IMR-90 (cell line): ENCODE measurements around the gene PPIL4. TPM values are rescaled to one million over a fixed set of nuclear protein-coding genes. Genes with fewer than 3 reads are reported as not detected.

Source experiments
- ATAC-seq: fragments of 200-7000 bp; cut with Tn5 transposase; 2 replicates; pipeline ENCODE4 v1.9.1; 2020; ENCODE audit warnings: low read depth, mild to moderate bottlenecking, moderate library complexity
- BruUV-seq: library from RNA; stranded (reverse); fragments of 400-500 nt; replicated peaks from 2 replicates; lab custom pipeline; 2021; lab: Mats Ljungman, UMichigan
- CTCF ChIA-PET: fragments of 300-600 bp; formaldehyde crosslinking; extraction: SDS; loops from one replicate; lab custom pipeline; 2021; ENCODE audit warnings: antibody characterized with exemption; lab: Yijun Ruan, JAX
- POLR2A ChIA-PET: fragments of 300-600 bp; sonication (Branson Sonifier 250); formaldehyde crosslinking; loops from one replicate; lab custom pipeline; 2022; ENCODE audit warnings: antibody characterized with exemption; ENCODE audit not compliant: unreplicated experiment; lab: Charles Lee
- DNase-seq: peaks from one replicate; pipeline ENCODE4 v3.0.0; 2013
- H2AFZ ChIP-seq: replicated peaks from 2 replicates; pipeline ENCODE3; 2013; ENCODE audit warnings: low read length, mild to moderate bottlenecking; ENCODE audit not compliant: poor library complexity
- H2AK5ac ChIP-seq: 2 replicates; pipeline ENCODE4 v1.6.1; 2013; ENCODE audit warnings: low read depth, low read length, inconsistent platforms
- H2AK9ac ChIP-seq: replicated peaks from 2 replicates; pipeline ENCODE3; 2013; ENCODE audit warnings: mild to moderate bottlenecking, low read depth, low read length, moderate library complexity; ENCODE audit not compliant: poor library complexity
- H2BK120ac ChIP-seq: 2 replicates; pipeline ENCODE4 v1.6.1; 2013; ENCODE audit warnings: low read depth, low read length, inconsistent platforms
- H2BK15ac ChIP-seq: 3 replicates; pipeline ENCODE4 v1.6.1; 2013; ENCODE audit warnings: low read depth, low read length, inconsistent platforms
- H2BK20ac ChIP-seq: 2 replicates; pipeline ENCODE4 v1.6.1; 2013; ENCODE audit warnings: low read depth, mild to moderate bottlenecking, inconsistent platforms, low read length, moderate library complexity
- H2BK5ac ChIP-seq: 2 replicates; pipeline ENCODE4 v1.6.1; 2013; ENCODE audit warnings: mild to moderate bottlenecking, low read depth, low read length, inconsistent platforms; ENCODE audit not compliant: poor library complexity, severe bottlenecking
- H3K14ac ChIP-seq: replicated peaks from 2 replicates; pipeline ENCODE4 v1.6.1; 2013; ENCODE audit warnings: low read depth, low read length, inconsistent platforms
- H3K18ac ChIP-seq: 2 replicates; pipeline ENCODE4 v1.6.1; 2013; ENCODE audit warnings: low read depth, low read length, control low read depth
- H3K23ac ChIP-seq: 2 replicates; pipeline ENCODE4 v1.6.1; 2013; ENCODE audit warnings: low read depth, low read length, inconsistent platforms
- H3K27ac ChIP-seq: 2 replicates; pipeline ENCODE4 v1.5.1; 2013; ENCODE audit warnings: mild to moderate bottlenecking, control low read depth, low read length; ENCODE audit not compliant: insufficient read depth
- H3K27me3 ChIP-seq: 2 replicates; pipeline ENCODE4 v1.6.1; 2013; ENCODE audit warnings: low read length; ENCODE audit not compliant: control insufficient read depth, insufficient read depth
- H3K36me3 ChIP-seq: 2 replicates; pipeline ENCODE4 v1.6.1; 2013; ENCODE audit warnings: low read length, mixed read lengths; ENCODE audit not compliant: control insufficient read depth, insufficient read depth
- H3K4ac ChIP-seq: 2 replicates; pipeline ENCODE4 v1.6.1; 2013; ENCODE audit warnings: low read depth, low read length, inconsistent platforms
- H3K4me1 ChIP-seq: 2 replicates; pipeline ENCODE4 v1.6.1; 2013; ENCODE audit warnings: low read length, mixed read lengths; ENCODE audit not compliant: control insufficient read depth, insufficient read depth
- H3K4me2 ChIP-seq: 2 replicates; pipeline ENCODE4 v1.6.1; 2013; ENCODE audit warnings: low read depth, mild to moderate bottlenecking, control low read depth, low read length, moderate library complexity
- H3K4me3 ChIP-seq: 2 replicates; pipeline ENCODE4 v1.5.1; 2013; ENCODE audit warnings: low read depth, mild to moderate bottlenecking, control low read depth, low read length, moderate library complexity; ENCODE audit not compliant: insufficient read depth
- H3K56ac ChIP-seq: 2 replicates; pipeline ENCODE4 v1.6.1; 2013; ENCODE audit warnings: low read length, inconsistent platforms; ENCODE audit not compliant: insufficient read depth; ENCODE audit errors: extremely low read depth
- H3K79me1 ChIP-seq, 2 experiments: 2 replicates each; pipeline ENCODE4 v1.6.1; 2013; ENCODE audit warnings: low read length in 2 of 2, inconsistent platforms in 1 of 2, low read depth in 1 of 2
- H3K9ac ChIP-seq: 2 replicates; pipeline ENCODE4 v1.6.1; 2013; ENCODE audit warnings: low read depth, low read length, control low read depth
- H3K9me1 ChIP-seq: 2 replicates; pipeline ENCODE4 v1.6.1; 2013; ENCODE audit warnings: low read length, inconsistent platforms; ENCODE audit not compliant: insufficient read depth
- H3K9me3 ChIP-seq: 2 replicates; pipeline ENCODE4 v1.6.1; 2013; ENCODE audit warnings: low read length; ENCODE audit not compliant: control insufficient read depth, insufficient read depth
- H4K20me1 ChIP-seq: 2 replicates; pipeline ENCODE4 v1.6.1; 2013; ENCODE audit warnings: low read length, inconsistent platforms; ENCODE audit not compliant: insufficient read depth
- H4K5ac ChIP-seq: 2 replicates; pipeline ENCODE4 v1.6.1; 2013; ENCODE audit warnings: mild to moderate bottlenecking, low read depth, low read length, control low read depth
- H4K8ac ChIP-seq, 2 experiments: 2 replicates each; pipeline ENCODE4 v1.6.1; 2013; ENCODE audit warnings: low read depth in 2 of 2, low read length in 2 of 2, control low read depth in 1 of 2, inconsistent platforms in 1 of 2
- H4K91ac ChIP-seq: 2 replicates; pipeline ENCODE4 v1.6.1; 2013; ENCODE audit warnings: low read depth, low read length, inconsistent platforms; ENCODE audit not compliant: insufficient read depth
- BHLHE40 ChIP-seq: fragments of 150-350 bp; IDR thresholded peaks from 2 replicates; pipeline ENCODE4 v1.6.1; 2016; ENCODE audit warnings: mild to moderate bottlenecking, low read depth, low read length
- CEBPB ChIP-seq: IDR thresholded peaks from 2 replicates; pipeline ENCODE4 v1.6.1; 2012; ENCODE audit warnings: low read depth, low read length, improper control_type of control experiment
- CHD1 ChIP-seq: IDR thresholded peaks from 2 replicates; pipeline ENCODE4 v1.6.1; 2012; ENCODE audit warnings: low read depth, low read length, improper control_type of control experiment
- CTCF ChIP-seq: conservative IDR thresholded peaks from 2 replicates; pipeline ENCODE4 v1.5.1; 2012; ENCODE audit warnings: mild to moderate bottlenecking, low read depth, low read length, improper control_type of control experiment
- ELK1 ChIP-seq: fragments of 150-350 bp; IDR thresholded peaks from 2 replicates; pipeline ENCODE4 v1.6.1; 2016; ENCODE audit warnings: low read depth, mild to moderate bottlenecking, low read length, moderate library complexity, borderline replicate concordance
- FOS ChIP-seq: fragments of 150-350 bp; IDR thresholded peaks from 2 replicates; pipeline ENCODE4 v1.6.1; 2016; ENCODE audit warnings: low read depth, low read length
- MAFK ChIP-seq: IDR thresholded peaks from 2 replicates; pipeline ENCODE4 v1.6.1; 2012; ENCODE audit warnings: low read depth, low read length, improper control_type of control experiment
- MAZ ChIP-seq: IDR thresholded peaks from 2 replicates; pipeline ENCODE4 v1.6.1; 2012; ENCODE audit warnings: low read depth, mild to moderate bottlenecking, low read length, improper control_type of control experiment, moderate library complexity, borderline replicate concordance
- MXI1 ChIP-seq: IDR thresholded peaks from 2 replicates; pipeline ENCODE4 v1.6.1; 2012; ENCODE audit warnings: low read depth, mild to moderate bottlenecking, low read length, moderate library complexity, borderline replicate concordance
- NFE2L2 ChIP-seq: fragments of 150-350 bp; IDR thresholded peaks from 2 replicates; pipeline ENCODE4 v1.6.1; 2016; ENCODE audit warnings: low read depth, mild to moderate bottlenecking, low read length
- POLR2A ChIP-seq: IDR thresholded peaks from 2 replicates; pipeline ENCODE4 v1.6.1; 2012; ENCODE audit warnings: mild to moderate bottlenecking, low read depth, low read length
- RAD21 ChIP-seq: IDR thresholded peaks from 2 replicates; pipeline ENCODE4 v1.6.1; 2012; ENCODE audit warnings: low read length, improper control_type of control experiment
- RCOR1 ChIP-seq: IDR thresholded peaks from 2 replicates; pipeline ENCODE4 v1.6.1; 2012; ENCODE audit warnings: mild to moderate bottlenecking, low read length, improper control_type of control experiment; ENCODE audit not compliant: insufficient replicate concordance
- SMC3 ChIP-seq: fragments of 150-350 bp; IDR thresholded peaks from 2 replicates; pipeline ENCODE4 v1.6.1; 2016; ENCODE audit warnings: low read depth, mild to moderate bottlenecking, antibody characterized with exemption, low read length, moderate library complexity
- USF2 ChIP-seq: fragments of 150-350 bp; IDR thresholded peaks from 2 replicates; pipeline ENCODE4 v1.6.1; 2017; ENCODE audit warnings: mild to moderate bottlenecking, antibody characterized with exemption, low read length, low read depth
- WGBS, 2 experiments: methylation state at CpG; one replicate each; pipeline versions ENCODE4 v1.1.5 to v1.1.7; 2013; ENCODE audit warnings: missing lambda C conversion rate in 2 of 2; ENCODE audit not compliant: insufficient read length in 1 of 2; ENCODE audit errors: extremely low coverage in 2 of 2; 5-methylcytosine and 5-hydroxymethylcytosine counted together
- dilution Hi-C: fragments of 300-500 bp; cut with HindIII; formaldehyde crosslinking; loops from one replicate; pipeline ENCODE4 v1.14.3; 2018; ENCODE audit warnings: low sequenced_read_pairs; ENCODE audit not compliant: unreplicated experiment
- in situ Hi-C: fragments of 300-500 bp; cut with MboI; formaldehyde crosslinking; loops from 3 replicates; pipeline ENCODE4 v1.14.3; 2019; ENCODE audit warnings: low sequenced_read_pairs, inconsistent platforms, mixed read lengths
- intact Hi-C: fragments of 100-400 bp; cut with micrococcal nuclease; formaldehyde crosslinking; loops from 2 replicates; pipeline ENCODE4 v1.10.0; 2022
- polyA plus RNA-seq, 3 experiments: library from polyadenylated mRNA; depleted of rRNA; stranded (reverse); fragments of >200 nt; gene quantifications; 2 replicates each; pipeline ENCODE4 v1.2.3, GENCODE V29; 2012; ENCODE audit warnings: low replicate concordance in 1 of 3
- total RNA-seq: library from RNA; depleted of rRNA; stranded (reverse); fragments of >200 nt; gene quantifications from 2 replicates; pipeline ENCODE4 v1.2.3, GENCODE V29; 2012

PPIL4 gene
- total and polyA plus RNA-seq, 2 of the 4 experiments (the other 2 are of a cell fraction): 10.6 to 13.3 TPM

GRCh38 chr6:149474108-149474935 lies 71.5 kb downstream of the PPIL4 start:
- peaks cover 22% of the 10 kb centered on the region for H3K27me3 ChIP-seq
- H2AK5ac ChIP-seq: no peak overlapping the region
- no peak overlapping the region for H2AFZ ChIP-seq
- H3K9me3 ChIP-seq: no peaks in the 10 kb centered on the region
- H4K8ac ChIP-seq: no peak overlapping the region
- dilution Hi-C loops (no loop called here), in situ Hi-C loops (no loop called here), intact Hi-C loops (no loop called here)
- no TSS peak for BruUV-seq
- ChIA-PET POLR2A (no interaction called here), CTCF (interaction anchor here (1.4 kb wide), 1 partner anchor 13 kb away, joined by 5 read pairs; no protein-coding TSS in a partner anchor)
- H3K18ac ChIP-seq: no peak overlapping the region
- H3K9ac ChIP-seq: no peak overlapping the region
- H3K14ac ChIP-seq: no peak overlapping the region
- H2BK120ac ChIP-seq: no peak overlapping the region
- no peak overlapping the region for H3K4ac ChIP-seq
- no peaks in the 10 kb centered on the region for H3K36me3 ChIP-seq
- H4K5ac ChIP-seq: no peak overlapping the region
- WGBS, 2 experiments: 71% methylated on average over 10 of the region's 30 CpGs; no CpG with 5 or more reads in 1 of the 2 experiments
- no peaks in the 10 kb centered on the region for H3K9me1 ChIP-seq
- no peaks in the 10 kb centered on the region for H3K4me1 ChIP-seq
- H4K91ac ChIP-seq: no peak overlapping the region
- H4K20me1 ChIP-seq: no peaks in the 10 kb centered on the region
- no peaks in the 10 kb centered on the region for H3K79me1 ChIP-seq
- ATAC-seq (no peak), DNase-seq (no peak)
- no peak overlapping the region for H3K27ac ChIP-seq
- no peak overlapping the region for H3K4me3 ChIP-seq
- no peak overlapping the region for H3K4me2 ChIP-seq
- H3K56ac ChIP-seq: no peak overlapping the region
- H2BK5ac ChIP-seq: no peak overlapping the region
- no peak overlapping the region for H2AK9ac ChIP-seq
- H2BK15ac ChIP-seq: no peak overlapping the region
- H2BK20ac ChIP-seq: no peak overlapping the region
- H3K23ac ChIP-seq: no peak overlapping the region
- TF ChIP-seq CEBPB (no peak), SMC3 (no peak), MAFK (no peak), MXI1 (no peak), POLR2A (no peak), NFE2L2 (no peak), ELK1 (no peak), MAZ (no peak), CTCF (no peak), RCOR1 (no peak), CHD1 (no peak), FOS (no peak), BHLHE40 (no peak), RAD21 (no peak), USF2 (no peak)
